GM15510 (cell line): ENCODE measurements around the gene TGFBR3L.

Experiments
- POLR2A ChIP-seq: IDR thresholded peaks from 3 replicates; pipeline ENCODE4 v1.6.1; 2011; ENCODE audit warnings: borderline replicate concordance; ENCODE audit not compliant: insufficient read length; ENCODE audit errors: extremely low read depth

The TGFBR3L gene

GRCh38 chr19:7916955-7917266, 2.3 kb downstream of the TGFBR3L start:
- TF ChIP-seq POLR2A = no peak

GRCh38 chr19:7917267-7918061, 2.8 kb downstream of the TGFBR3L start:
- no peak for TF ChIP-seq POLR2A

- no peak for TF ChIP-seq POLR2A
These were observed 4.2 kb downstream of the TGFBR3L start for GRCh38 chr19:7918615-7919421.

GRCh38 chr19:7919610-7920518, 5.2 kb downstream of the TGFBR3L start, which contains the start of gene SNAPC2:
Gene SNAPC2, plus strand, starts transcription at chr19:7920338. Its CDS starts 29 bp downstream, at chr19:7920367.
- TF ChIP-seq POLR2A = peak; percentile 60

- peak; percentile 23 for TF ChIP-seq POLR2A
These were observed 6.1 kb downstream of the TGFBR3L start for GRCh38 chr19:7920519-7921301.

- no peak for TF ChIP-seq POLR2A
These were observed 6.8 kb downstream of the TGFBR3L start for GRCh38 chr19:7921302-7921966.

- no peak for TF ChIP-seq POLR2A
These were observed 7.6 kb downstream of the TGFBR3L start for GRCh38 chr19:7921967-7922835.

GRCh38 chr19:7922836-7923195, 8.2 kb downstream of the TGFBR3L start:
- no peak for TF ChIP-seq POLR2A

- no peak for TF ChIP-seq POLR2A
These were observed 8.9 kb downstream of the TGFBR3L start for GRCh38 chr19:7923295-7924191.

GRCh38 chr19:7924241-7924640, 9.6 kb downstream of the TGFBR3L start:
- no peak for TF ChIP-seq POLR2A

- no peak for TF ChIP-seq POLR2A
These were observed 10.1 kb downstream of the TGFBR3L start for GRCh38 chr19:7924651-7925170.

- no peak for TF ChIP-seq POLR2A
These were observed 10.7 kb downstream of the TGFBR3L start for GRCh38 chr19:7925171-7925851.
